GM23338 (cell line): ENCODE results near the gene UQCC5. TPM values are rescaled to one million over a fixed set of nuclear protein-coding genes. Genes with fewer than 3 reads are reported as not detected.

Source experiments
- ATAC-seq: fragments of 200-7000 bp; cut with Tn5 transposase; 3 replicates; pipeline ENCODE4 v1.9.1; 2020
- DNase-seq: peaks from one replicate; pipeline ENCODE4 v3.0.0-alpha.2; 2015; ENCODE audit warnings: low spot score
- H2AFZ ChIP-seq: fragments of 200-600 bp; sonication (generic); 2 replicates; pipeline ENCODE4 v1.8.0; 2016; ENCODE audit warnings: antibody characterized with exemption, mild to moderate bottlenecking, moderate library complexity
- H3F3A ChIP-seq: fragments of 200-600 bp; sonication (generic); replicated peaks from 2 replicates; pipeline ENCODE4 v1.8.0; 2017; ENCODE audit warnings: antibody characterized with exemption, mixed run types, low read depth
- H3K27ac ChIP-seq: fragments of 200-600 bp; sonication (generic); 2 replicates; pipeline ENCODE4 v1.6.1; 2016; ENCODE audit warnings: low read depth
- H3K27me3 ChIP-seq: fragments of 200-600 bp; sonication (generic); 2 replicates; pipeline ENCODE4 v1.8.0; 2016; ENCODE audit warnings: mild to moderate bottlenecking, mixed run types, moderate library complexity; ENCODE audit not compliant: insufficient read depth
- H3K36me3 ChIP-seq: fragments of 200-600 bp; sonication (generic); 2 replicates; pipeline ENCODE4 v1.8.0; 2016; ENCODE audit warnings: mild to moderate bottlenecking; ENCODE audit not compliant: insufficient read depth
- H3K4me1 ChIP-seq: fragments of 200-600 bp; sonication (generic); 2 replicates; pipeline ENCODE4 v1.8.0; 2016; ENCODE audit warnings: mild to moderate bottlenecking, moderate library complexity; ENCODE audit not compliant: insufficient read depth
- H3K4me2 ChIP-seq: fragments of 200-600 bp; sonication (generic); 2 replicates; pipeline ENCODE4 v1.7.1; 2017; ENCODE audit warnings: mixed run types
- H3K4me3 ChIP-seq: fragments of 200-600 bp; sonication (generic); 2 replicates; pipeline ENCODE4 v1.6.1; 2016; ENCODE audit warnings: mixed run types
- H3K79me2 ChIP-seq: fragments of 200-600 bp; sonication (generic); replicated peaks from 2 replicates; pipeline ENCODE4 v1.8.0; 2017; ENCODE audit warnings: mild to moderate bottlenecking; ENCODE audit not compliant: insufficient read depth
- H3K9me2 ChIP-seq: fragments of 200-600 bp; sonication (generic); 2 replicates; pipeline ENCODE4 v1.8.0; 2017; ENCODE audit not compliant: insufficient read depth
- H4K20me1 ChIP-seq: fragments of 200-600 bp; sonication (generic); replicated peaks from 2 replicates; pipeline ENCODE4 v1.8.0; 2017; ENCODE audit warnings: mild to moderate bottlenecking; ENCODE audit not compliant: insufficient read depth
- H3K27ac Mint-ChIP-seq: 2 replicates; pipeline ENCODE4 v1.8.0; 2020; ENCODE audit warnings: inconsistent platforms, mild to moderate bottlenecking, moderate library complexity, mixed read lengths
- H3K27me3 Mint-ChIP-seq: 3 replicates; pipeline ENCODE4 v1.8.0; 2022; ENCODE audit warnings: low read depth, mild to moderate bottlenecking, moderate library complexity, mixed read lengths, inconsistent platforms; ENCODE audit not compliant: insufficient read depth, poor library complexity
- H3K36me3 Mint-ChIP-seq: 3 replicates; pipeline ENCODE4 v1.8.0; 2021; ENCODE audit warnings: low read depth, mild to moderate bottlenecking, inconsistent platforms, moderate library complexity, mixed read lengths
- H3K4me1 Mint-ChIP-seq: 3 replicates; pipeline ENCODE4 v1.8.0; 2020; ENCODE audit warnings: mild to moderate bottlenecking, inconsistent platforms, mixed read lengths
- H3K4me3 Mint-ChIP-seq: 3 replicates; pipeline ENCODE4 v1.8.0; 2021; ENCODE audit warnings: moderate library complexity, mild to moderate bottlenecking, inconsistent platforms, mixed read lengths
- H3K9me3 Mint-ChIP-seq: 3 replicates; pipeline ENCODE4 v1.8.0; 2020; ENCODE audit warnings: moderate library complexity, mild to moderate bottlenecking, inconsistent platforms, mixed read lengths
- CREB1 ChIP-seq: fragments of 250-450 bp; sonication (Bioruptor Pico); IDR thresholded peaks from 2 replicates; pipeline ENCODE4 v1.5.0; 2020; ENCODE audit warnings: low read depth, mild to moderate bottlenecking, moderate library complexity
- CTCF ChIP-seq, 2 experiments: fragments of 200-600 bp in 1 of 2; sonication (generic) in 1 of 2; conservative IDR thresholded peaks; 2 replicates each; pipeline versions ENCODE4 v1.5.1 to v1.6.1; 2016 to 2017; ENCODE audit warnings: antibody characterized with exemption in 2 of 2, low read depth in 2 of 2, mild to moderate bottlenecking in 2 of 2, moderate library complexity in 1 of 2
- ETS1 ChIP-seq: IDR thresholded peaks from 2 replicates; pipeline ENCODE4 v1.6.1; 2016; ENCODE audit warnings: antibody characterized with exemption
- EZH2 ChIP-seq: fragments of 200-600 bp; sonication (generic); IDR thresholded peaks from one replicate; pipeline ENCODE4 v1.8.0; 2017; ENCODE audit warnings: antibody characterized with exemption, mild to moderate bottlenecking, low read depth; ENCODE audit not compliant: unreplicated experiment
- EZH2phosphoT487 ChIP-seq: fragments of 200-600 bp; sonication (generic); IDR thresholded peaks from one replicate; pipeline ENCODE4 v1.8.1; 2018; ENCODE audit warnings: antibody characterized with exemption; ENCODE audit not compliant: unreplicated experiment
- NANOG ChIP-seq: IDR thresholded peaks from 2 replicates; pipeline ENCODE4 v1.6.1; 2016; ENCODE audit warnings: antibody characterized with exemption, borderline replicate concordance
- POLR2AphosphoS5 ChIP-seq: IDR thresholded peaks from 2 replicates; pipeline ENCODE4 v1.6.1; 2016; ENCODE audit warnings: antibody characterized with exemption, low read depth
- REST ChIP-seq: IDR thresholded peaks from one replicate; pipeline ENCODE4 v1.6.1; 2018; ENCODE audit warnings: antibody characterized with exemption; ENCODE audit not compliant: unreplicated experiment
- STAT1 ChIP-seq: IDR thresholded peaks from one replicate; pipeline ENCODE4 v1.6.1; 2016; ENCODE audit warnings: antibody characterized with exemption; ENCODE audit not compliant: unreplicated experiment
- ZNF114 ChIP-seq: fragments of 250-450 bp; sonication (Bioruptor Pico); IDR thresholded peaks from 2 replicates; pipeline ENCODE4 v1.5.0; 2020; ENCODE audit warnings: mild to moderate bottlenecking, moderate library complexity
- ZNF462 ChIP-seq: fragments of 250-450 bp; sonication (Bioruptor Pico); IDR thresholded peaks from 2 replicates; pipeline ENCODE4 v1.5.0; 2020; ENCODE audit warnings: mild to moderate bottlenecking, moderate library complexity
- polyA plus RNA-seq: library from polyadenylated mRNA; unstranded; fragments of >200 nt; fragmentation: Nextera tagmentation; extraction: Ambion mirVana; gene quantifications from 2 replicates; pipeline ENCODE4 v1.2.1, GENCODE V29; 2016
- total RNA-seq: library from RNA; depleted of rRNA; stranded (reverse); fragments of >200 nt; shearing (Covaris generic); gene quantifications from 2 replicates; pipeline ENCODE4 v1.2.3, GENCODE V29; 2014

The UQCC5 gene
- total and polyA plus RNA-seq, 2 experiments from 2014 or later = 2.6 to 156 TPM

GRCh38 chr3:52572221-52572620, 35.8 kb downstream of the UQCC5 start (continued):
- TF ChIP-seq EZH2phosphoT487 (no peak), POLR2AphosphoS5 (no peak), ETS1 (no peak), NANOG (no peak), STAT1 (no peak), ZNF114 (no peak), CREB1 (CRISPR knock-in tag) (no peak), CTCF (conservative IDR thresholded peaks at IDR 0.05; ENCODE audit: low read depth in 2 of 2) (no peak), REST (no peak)

- H3K36me3 Mint-ChIP-seq = peaks cover 12% of the 10 kb centered on the region; the same call in 2 of the 3 replicates
- peaks cover 6% of the 10 kb centered on the region; the same call in 1 of the 2 replicates for H4K20me1 ChIP-seq
- H3K4me3 Mint-ChIP-seq = no peak overlapping the region
- no peak overlapping the region for H3K27ac ChIP-seq
- ATAC-seq = no peak
- H3K27ac Mint-ChIP-seq = no peak overlapping the region
- DNase-seq = no peak
- H3K9me2 ChIP-seq = no peaks in the 10 kb centered on the region
- H3K27me3 Mint-ChIP-seq = peaks cover 6% of the 10 kb centered on the region
- no peak overlapping the region for H3K4me3 ChIP-seq
- H3K4me2 ChIP-seq = no peak overlapping the region
- H3F3A ChIP-seq = no peaks in the 10 kb centered on the region
- peaks cover 14% of the 10 kb centered on the region; the same call in 1 of the 2 replicates for H3K36me3 ChIP-seq
- H2AFZ ChIP-seq = no peak overlapping the region
- H3K9me3 Mint-ChIP-seq = no peaks in the 10 kb centered on the region
- H3K4me1 ChIP-seq = no peaks in the 10 kb centered on the region
- no peaks in the 10 kb centered on the region for H3K4me1 Mint-ChIP-seq
- H3K27me3 ChIP-seq = no peaks in the 10 kb centered on the region
- no peaks in the 10 kb centered on the region for H3K79me2 ChIP-seq
- no peak for TF ChIP-seq EZH2phosphoT487
- no peak for TF ChIP-seq POLR2AphosphoS5
- no peak for TF ChIP-seq EZH2
- TF ChIP-seq ZNF462 = no peak
Measured at GRCh38 chr3:52574056-52574965, 37.9 kb downstream of the UQCC5 start.
